HAP-1 (cell line): ENCODE measurements around the gene SLX4IP.

Experiments used
- DNase-seq, 2 experiments: peaks; one replicate each; pipeline ENCODE4 v3.0.0-alpha.2; 2016 to 2020; ENCODE audit warnings: low spot score in 2 of 2
- H3K27me3 ChIP-seq: fragments of 250-450 bp; sonication (Bioruptor Pico); 2 replicates; pipeline ENCODE4 v1.5.1; 2020; ENCODE audit warnings: low read depth, mild to moderate bottlenecking, moderate library complexity
- H3K36me3 ChIP-seq: fragments of 250-450 bp; sonication (Bioruptor Pico); replicated peaks from 2 replicates; pipeline ENCODE4 v1.5.1; 2020; ENCODE audit warnings: mild to moderate bottlenecking
- H3K4me1 ChIP-seq: fragments of 250-450 bp; sonication (Bioruptor Pico); 2 replicates; pipeline ENCODE4 v1.5.1; 2020; ENCODE audit warnings: mild to moderate bottlenecking
- H3K4me3 ChIP-seq: fragments of 250-450 bp; sonication (Bioruptor Pico); 2 replicates; pipeline ENCODE4 v1.5.1; 2020; ENCODE audit warnings: mild to moderate bottlenecking, moderate library complexity
- H3K9me3 ChIP-seq: fragments of 250-450 bp; sonication (Bioruptor Pico); 2 replicates; pipeline ENCODE4 v1.5.1; 2020; ENCODE audit warnings: mild to moderate bottlenecking, moderate library complexity
- in situ Hi-C: fragments of 300-500 bp; cut with MboI; formaldehyde crosslinking; loops from 3 replicates; pipeline ENCODE4 v1.14.3; 2020; ENCODE audit warnings: low sequenced_read_pairs, inconsistent platforms, mixed read lengths

The SLX4IP gene

DNA sequence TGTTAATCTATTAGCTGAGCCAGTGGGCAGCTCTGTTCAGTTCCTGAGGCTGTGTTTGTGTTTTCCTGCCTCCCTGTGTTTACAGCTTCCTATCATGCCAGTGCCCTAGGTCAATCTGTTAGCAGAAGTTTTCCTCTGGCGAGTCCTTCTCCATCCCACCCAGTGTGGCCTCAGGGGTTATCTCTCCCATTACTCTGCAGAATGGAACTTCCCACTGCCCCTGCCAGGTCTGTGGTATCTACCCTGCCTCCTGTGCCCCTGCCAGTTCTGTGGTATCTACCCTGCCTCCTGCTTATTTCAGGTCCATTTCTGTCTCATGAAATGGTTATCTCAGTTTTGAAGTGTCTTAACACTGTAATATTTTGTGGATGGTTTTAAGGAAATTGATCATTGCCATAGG lies 63.1 kb downstream of the SLX4IP start:
- H3K9me3 ChIP-seq, result no peaks in the 10 kb centered on the region
- in situ Hi-C loops, result no loop called here
- no peak for DNase-seq
- peaks cover 6% of the 10 kb centered on the region; the same call in 1 of the 2 replicates for H3K4me1 ChIP-seq
- H3K27me3 ChIP-seq, result no peaks in the 10 kb centered on the region
- H3K4me3 ChIP-seq, result no peak overlapping the region
- no peaks in the 10 kb centered on the region for H3K36me3 ChIP-seq

DNA sequence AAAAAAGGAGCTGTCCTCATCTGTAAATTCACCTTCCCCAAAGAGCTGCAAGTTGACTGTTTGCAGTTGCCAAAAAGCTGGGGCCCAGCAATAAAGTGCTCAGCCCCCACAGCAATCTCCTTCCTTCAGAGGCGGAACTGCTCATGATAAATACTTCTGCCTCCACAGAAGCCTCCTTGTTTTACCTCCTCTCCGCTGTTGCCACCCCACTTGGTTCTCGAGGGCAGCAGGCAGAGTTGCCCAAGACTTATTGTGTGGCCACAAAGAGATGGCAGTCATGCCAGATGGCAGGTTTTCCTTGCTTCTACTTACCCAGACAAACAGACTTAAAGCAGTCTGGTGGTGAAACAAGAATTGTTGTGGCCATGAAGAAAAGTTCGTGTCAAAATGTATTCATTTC lies 66.3 kb downstream of the SLX4IP start:
- DNase-seq, result no peak
- Histone ChIP-seq H3K9me3 (no peaks in the 10 kb centered on the region), H3K36me3 (no peaks in the 10 kb centered on the region), H3K27me3 (no peaks in the 10 kb centered on the region), H3K4me1 (peaks cover 6% of the 10 kb centered on the region; the same call in 1 of the 2 replicates), H3K4me3 (no peak overlapping the region)
- in situ Hi-C loops, result no loop called here

DNA sequence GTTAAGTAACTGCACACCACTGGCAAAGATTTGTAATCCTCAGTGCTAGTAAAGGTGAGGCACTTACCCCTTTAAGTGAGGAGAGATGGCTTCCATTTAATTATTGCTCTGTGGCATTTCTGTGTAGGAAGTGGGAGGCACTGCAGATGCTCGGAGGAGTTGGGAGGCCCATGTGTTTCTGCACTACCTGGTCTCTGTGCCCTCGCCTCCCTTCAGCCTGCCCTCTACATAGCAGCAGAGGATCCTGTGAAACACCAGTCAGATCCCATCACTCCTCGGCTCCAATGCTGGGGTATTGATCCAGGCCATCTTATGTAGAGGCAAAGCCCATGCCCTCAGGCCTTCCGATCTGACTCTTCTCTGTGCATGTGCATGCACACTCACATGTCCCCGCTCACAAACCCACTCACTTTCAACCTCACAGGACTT lies 67.0 kb downstream of the SLX4IP start:
- H3K9me3 ChIP-seq, result no peaks in the 10 kb centered on the region
- no peaks in the 10 kb centered on the region for H3K27me3 ChIP-seq
- H3K36me3 ChIP-seq, result no peaks in the 10 kb centered on the region
- no peak for DNase-seq
- in situ Hi-C loops, result no loop called here
- 0 out of 2 replicates have a peak, but pooled peaks cover 3% of the 10 kb centered on the region for H3K4me1 ChIP-seq
- no peak overlapping the region for H3K4me3 ChIP-seq

DNA sequence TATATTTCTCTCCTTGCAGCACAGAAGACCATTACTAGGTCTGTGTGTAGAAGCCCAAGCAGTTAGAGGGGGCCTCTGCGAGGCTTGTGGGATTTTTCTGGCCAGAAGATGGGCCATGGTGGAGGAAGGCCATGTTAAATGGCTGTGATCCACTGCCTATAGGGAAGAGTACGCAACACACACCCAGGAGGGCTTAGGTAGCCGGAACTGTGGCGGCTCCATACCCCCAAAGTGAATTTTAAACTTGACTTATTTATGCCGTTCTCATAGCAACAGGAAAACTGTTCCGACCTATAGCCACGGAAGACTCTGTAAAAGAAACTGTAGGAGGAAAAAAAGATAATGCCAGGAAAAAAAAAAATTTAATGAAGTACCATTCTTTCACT lies 69.5 kb downstream of the SLX4IP start:
- in situ Hi-C loops, result no loop called here

DNA sequence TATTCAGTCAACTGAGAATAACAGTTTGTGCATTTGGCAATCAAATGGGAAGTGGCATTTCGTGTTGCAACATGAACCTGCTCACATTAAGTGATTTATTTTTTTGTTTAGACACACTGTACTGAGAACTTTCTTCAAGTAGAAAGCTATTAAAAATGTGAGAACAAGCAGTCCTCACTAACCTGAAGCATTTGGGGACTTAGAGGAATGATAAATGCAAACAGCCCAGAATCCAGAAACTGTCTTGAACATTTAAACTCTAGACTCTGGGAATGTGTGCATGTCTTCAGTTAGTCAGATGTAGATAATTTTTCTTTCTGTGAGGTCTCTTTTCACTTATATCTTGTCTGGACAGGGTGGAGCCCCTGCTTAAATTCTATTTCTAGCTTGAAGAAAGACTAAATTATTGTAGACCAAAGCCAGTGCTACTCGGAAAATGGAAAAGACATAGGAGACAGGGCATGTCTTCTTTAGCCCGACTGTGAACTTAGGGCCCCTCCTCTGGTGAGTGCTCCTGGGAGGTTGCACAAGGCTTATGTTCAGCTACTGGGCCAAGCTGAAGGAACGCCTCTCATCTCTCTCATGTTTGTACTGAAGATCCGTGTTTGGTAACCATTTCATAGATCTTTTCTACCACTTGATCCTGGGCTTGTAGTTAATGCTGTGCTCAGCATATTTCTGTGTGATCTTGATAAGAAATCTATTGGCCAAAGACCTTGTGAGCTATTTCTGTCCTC lies 70.1 kb downstream of the SLX4IP start:
- no peaks in the 10 kb centered on the region for H3K27me3 ChIP-seq
- 0 out of 2 replicates have a peak, but pooled peaks cover 3% of the 10 kb centered on the region for H3K4me1 ChIP-seq
- no peaks in the 10 kb centered on the region for H3K9me3 ChIP-seq
- no peak overlapping the region for H3K4me3 ChIP-seq
- no peaks in the 10 kb centered on the region for H3K36me3 ChIP-seq
- no peak for DNase-seq
- in situ Hi-C loops, result no loop called here

More for the DNA sequence above, 69.5 kb downstream of the SLX4IP start:
- no peaks in the 10 kb centered on the region for H3K36me3 ChIP-seq
- H3K4me1 ChIP-seq, result 0 out of 2 replicates have a peak, but pooled peaks cover 3% of the 10 kb centered on the region
- H3K9me3 ChIP-seq, result no peaks in the 10 kb centered on the region
- no peak overlapping the region for H3K4me3 ChIP-seq
- H3K27me3 ChIP-seq, result no peaks in the 10 kb centered on the region
- no peak for DNase-seq

DNA sequence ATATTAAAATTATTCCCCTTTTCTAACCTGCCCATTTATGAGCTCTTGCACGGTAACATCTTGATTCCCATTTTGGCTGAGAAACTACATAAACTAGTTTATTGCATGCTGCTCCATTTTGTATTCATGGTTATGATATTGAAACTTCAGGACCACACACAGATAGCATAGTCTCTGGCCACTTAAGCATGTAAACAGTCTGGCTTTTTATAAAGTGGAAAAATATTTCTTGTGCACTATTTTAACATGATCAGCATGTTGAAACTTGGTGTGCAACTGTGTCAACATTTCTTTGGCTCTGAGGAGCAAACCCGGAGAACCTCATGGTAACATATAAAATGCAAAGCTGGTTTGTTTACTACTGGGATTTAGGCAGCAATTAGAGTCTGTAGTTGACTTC lies 70.7 kb downstream of the SLX4IP start:
- 0 out of 2 replicates have a peak, but pooled peaks cover 3% of the 10 kb centered on the region for H3K4me1 ChIP-seq
- no peak overlapping the region for H3K4me3 ChIP-seq
- no peak for DNase-seq
- in situ Hi-C loops, result no loop called here
- no peaks in the 10 kb centered on the region for H3K36me3 ChIP-seq
- H3K27me3 ChIP-seq, result no peaks in the 10 kb centered on the region
- no peaks in the 10 kb centered on the region for H3K9me3 ChIP-seq

DNA sequence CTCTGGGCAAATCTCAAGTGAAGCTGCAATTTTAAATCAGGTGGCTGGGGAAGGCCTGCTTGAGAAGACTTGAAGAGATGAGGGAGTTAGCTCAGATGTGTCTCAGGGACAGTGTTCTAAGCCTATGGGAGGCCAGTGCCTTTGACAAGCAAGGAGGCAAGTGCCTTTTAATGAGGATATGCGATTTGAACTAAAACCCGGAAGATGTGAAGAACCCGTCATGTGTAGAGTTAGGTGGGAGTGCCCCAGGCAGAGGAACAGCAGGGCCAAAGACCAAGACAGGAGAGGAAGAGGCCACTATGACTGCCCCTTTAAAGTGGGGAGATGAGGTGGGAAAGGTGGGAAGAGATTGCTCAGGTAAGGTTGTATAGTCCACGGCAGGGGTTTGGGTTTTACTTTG lies 71.9 kb downstream of the SLX4IP start:
- in situ Hi-C loops, result no loop called here
- peaks cover 10% of the 10 kb centered on the region for H3K4me1 ChIP-seq
- H3K4me3 ChIP-seq, result no peak overlapping the region
- H3K27me3 ChIP-seq, result no peaks in the 10 kb centered on the region
- H3K9me3 ChIP-seq, result no peaks in the 10 kb centered on the region
- no peaks in the 10 kb centered on the region for H3K36me3 ChIP-seq
- DNase-seq, result no peak

DNA sequence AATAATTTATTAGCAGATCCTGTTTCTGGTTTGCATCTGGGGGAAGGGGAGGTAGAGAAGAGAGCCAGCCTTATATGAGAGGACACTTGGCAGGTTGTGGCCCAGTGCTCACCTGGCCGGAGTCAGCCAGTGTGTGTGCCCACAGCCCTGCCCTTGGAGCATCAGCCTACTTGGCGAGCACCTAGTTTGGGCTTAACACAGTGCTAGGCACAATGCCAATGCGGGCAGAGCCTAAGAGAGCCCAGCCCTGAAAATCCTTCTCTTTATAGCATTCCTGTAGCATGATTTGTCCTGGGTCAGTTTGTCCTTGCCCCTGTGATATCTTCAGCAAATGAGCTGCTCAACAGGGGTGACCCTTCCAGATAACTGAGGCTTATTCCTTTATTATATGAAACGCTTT lies 73.0 kb downstream of the SLX4IP start:
- no peak overlapping the region for H3K4me3 ChIP-seq
- peaks cover 11% of the 10 kb centered on the region for H3K4me1 ChIP-seq
- H3K9me3 ChIP-seq, result no peaks in the 10 kb centered on the region
- H3K27me3 ChIP-seq, result no peaks in the 10 kb centered on the region
- no peaks in the 10 kb centered on the region for H3K36me3 ChIP-seq
- DNase-seq, result no peak
- in situ Hi-C loops, result no loop called here

DNA sequence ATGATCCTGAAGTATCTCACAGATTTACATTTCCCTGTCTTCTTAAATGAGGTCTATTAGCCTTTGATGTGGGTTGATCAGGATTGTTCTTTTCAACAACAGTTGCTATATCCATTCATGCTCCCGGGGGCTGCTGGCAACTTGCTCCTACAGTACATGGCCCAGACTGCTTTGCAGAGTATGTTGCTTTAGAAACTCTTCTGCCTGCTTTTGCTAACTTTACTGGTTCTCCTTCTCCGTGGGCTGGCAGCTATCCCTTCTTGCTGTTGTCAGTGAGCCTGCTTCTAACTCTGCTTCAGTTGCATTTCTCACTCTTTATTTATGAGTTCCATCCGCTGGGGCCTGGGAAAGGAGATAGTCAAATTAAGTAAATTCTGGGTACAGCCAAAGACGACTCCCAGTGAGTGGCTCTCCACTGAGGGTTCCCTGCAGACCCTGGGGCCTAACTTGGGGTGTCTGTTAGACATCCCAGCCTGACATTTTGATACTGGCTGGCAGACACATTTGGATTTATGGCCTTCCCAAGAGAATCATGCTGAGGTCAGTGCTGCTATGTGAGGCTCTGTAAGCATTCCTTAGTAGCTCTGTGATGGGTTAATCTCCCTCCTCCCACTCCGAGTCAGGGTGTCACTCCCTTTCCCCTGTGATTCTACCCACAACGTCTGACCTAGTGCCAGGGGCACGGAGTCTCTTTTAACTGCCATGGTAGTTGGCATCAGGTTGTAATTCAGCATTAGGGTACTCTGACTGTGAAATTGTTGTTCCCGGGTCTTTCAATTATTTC lies 73.6 kb downstream of the SLX4IP start:
- Histone ChIP-seq H3K27me3 (no peaks in the 10 kb centered on the region), H3K36me3 (no peaks in the 10 kb centered on the region), H3K9me3 (no peaks in the 10 kb centered on the region), H3K4me1 (peaks cover 11% of the 10 kb centered on the region), H3K4me3 (no peak overlapping the region)
- in situ Hi-C loops, result no loop called here
- no peak for DNase-seq

DNA sequence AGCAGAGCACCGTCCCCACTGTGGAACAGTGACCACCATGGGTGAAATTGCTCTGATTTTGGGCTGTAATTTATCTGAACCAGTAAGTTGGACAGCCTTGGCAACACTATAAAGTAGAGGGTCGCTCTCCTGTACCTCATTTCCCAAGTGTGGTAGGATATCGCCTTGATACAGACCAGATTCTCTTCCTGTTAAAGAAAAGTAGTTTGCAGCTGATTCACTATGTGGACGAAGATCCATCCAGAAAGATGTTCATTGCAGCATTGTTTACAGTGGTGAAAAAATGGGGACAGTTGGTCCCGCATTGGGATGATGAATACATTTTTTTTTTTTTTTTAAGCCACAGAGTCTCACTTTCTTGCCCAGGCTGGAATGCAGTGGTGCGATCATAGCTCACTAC lies 74.3 kb downstream of the SLX4IP start:
- Histone ChIP-seq H3K36me3 (no peaks in the 10 kb centered on the region), H3K9me3 (no peaks in the 10 kb centered on the region), H3K27me3 (no peaks in the 10 kb centered on the region), H3K4me1 (peaks cover 11% of the 10 kb centered on the region), H3K4me3 (no peak overlapping the region)
- DNase-seq, result no peak
- in situ Hi-C loops, result no loop called here

DNA sequence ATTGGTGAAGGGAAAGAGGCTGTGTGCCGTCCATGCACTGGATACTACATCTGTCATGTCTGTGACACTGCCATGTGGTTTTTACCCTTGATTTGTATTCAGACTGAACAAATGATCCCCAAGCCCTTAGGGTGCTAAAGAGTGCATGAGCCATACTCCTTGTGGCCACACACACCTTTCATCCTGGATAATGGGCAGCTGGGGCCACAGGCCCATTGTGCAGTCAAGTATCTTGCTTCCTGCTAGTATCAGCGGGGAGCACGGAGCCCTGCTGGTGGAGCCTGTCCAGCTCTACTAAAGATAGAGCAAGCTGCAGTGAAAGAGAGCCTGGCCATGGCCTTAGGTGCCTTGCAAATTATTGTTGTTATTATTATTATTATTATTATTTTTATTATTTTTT lies 75.1 kb downstream of the SLX4IP start:
- no peaks in the 10 kb centered on the region for H3K27me3 ChIP-seq
- no peaks in the 10 kb centered on the region for H3K36me3 ChIP-seq
- no peak for DNase-seq
- in situ Hi-C loops, result no loop called here
- H3K9me3 ChIP-seq, result no peaks in the 10 kb centered on the region
- H3K4me1 ChIP-seq, result peaks cover 11% of the 10 kb centered on the region
- H3K4me3 ChIP-seq, result no peak overlapping the region

DNA sequence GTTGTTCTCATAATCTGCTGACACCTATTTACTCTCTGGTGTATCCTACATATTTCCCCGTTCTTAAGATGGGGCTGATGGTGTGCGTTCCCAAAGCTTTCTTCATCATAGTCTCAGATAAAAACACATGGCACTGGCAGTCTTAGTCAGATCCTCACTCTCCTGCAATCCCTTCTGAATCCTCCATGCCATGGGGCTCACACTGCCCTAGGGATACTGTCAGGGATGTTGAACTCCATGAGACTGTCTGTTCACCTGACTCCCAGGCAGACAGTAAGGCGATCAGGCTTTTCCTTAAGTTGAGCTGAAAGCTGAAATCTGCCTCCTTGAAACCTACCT lies 76.0 kb downstream of the SLX4IP start:
- H3K27me3 ChIP-seq, result no peaks in the 10 kb centered on the region
- no peak for DNase-seq
- in situ Hi-C loops, result no loop called here
- H3K4me1 ChIP-seq, result peaks cover 11% of the 10 kb centered on the region
- H3K36me3 ChIP-seq, result no peaks in the 10 kb centered on the region
- no peaks in the 10 kb centered on the region for H3K9me3 ChIP-seq
- no peak overlapping the region for H3K4me3 ChIP-seq

DNA sequence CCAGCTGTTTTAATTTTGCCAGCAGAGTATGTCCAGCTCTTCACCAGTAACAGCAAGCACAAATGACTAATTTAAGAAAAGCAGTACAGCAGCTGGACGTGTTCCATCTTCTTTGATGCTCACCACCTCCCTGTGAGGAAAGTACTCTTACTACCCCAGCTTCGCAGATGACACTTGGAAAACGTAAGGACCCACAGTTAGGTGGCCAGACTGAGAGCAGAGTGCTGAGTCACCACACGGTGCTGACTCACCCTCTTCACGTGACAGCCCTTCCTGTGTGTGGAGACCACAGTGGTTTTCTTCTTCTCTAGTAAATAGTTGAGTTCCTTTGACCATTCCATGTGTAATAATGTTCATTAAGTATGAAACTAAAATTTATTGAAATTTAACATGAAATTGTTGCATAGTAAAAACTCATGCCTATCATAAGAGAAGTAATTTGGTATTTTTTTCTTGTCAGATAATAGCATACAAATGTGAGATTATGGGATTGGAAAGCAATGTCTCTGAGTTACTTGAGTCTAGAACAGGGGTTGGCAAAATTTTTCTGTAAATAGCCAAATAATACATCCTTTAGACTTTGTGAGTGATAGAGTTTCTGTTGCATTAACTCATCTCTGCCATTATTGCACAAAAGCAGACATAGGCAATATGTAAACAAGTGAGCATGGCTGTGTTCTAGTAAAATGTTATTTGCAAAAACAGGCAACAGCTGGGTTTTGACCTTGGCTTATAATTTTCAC lies 76.6 kb downstream of the SLX4IP start:
- peaks cover 11% of the 10 kb centered on the region for H3K4me1 ChIP-seq
- no peaks in the 10 kb centered on the region for H3K9me3 ChIP-seq
- H3K27me3 ChIP-seq, result no peaks in the 10 kb centered on the region
- H3K36me3 ChIP-seq, result no peaks in the 10 kb centered on the region
- DNase-seq, result peak; percentile 31 to 55
- no peak overlapping the region for H3K4me3 ChIP-seq
- in situ Hi-C loops, result no loop called here

DNA sequence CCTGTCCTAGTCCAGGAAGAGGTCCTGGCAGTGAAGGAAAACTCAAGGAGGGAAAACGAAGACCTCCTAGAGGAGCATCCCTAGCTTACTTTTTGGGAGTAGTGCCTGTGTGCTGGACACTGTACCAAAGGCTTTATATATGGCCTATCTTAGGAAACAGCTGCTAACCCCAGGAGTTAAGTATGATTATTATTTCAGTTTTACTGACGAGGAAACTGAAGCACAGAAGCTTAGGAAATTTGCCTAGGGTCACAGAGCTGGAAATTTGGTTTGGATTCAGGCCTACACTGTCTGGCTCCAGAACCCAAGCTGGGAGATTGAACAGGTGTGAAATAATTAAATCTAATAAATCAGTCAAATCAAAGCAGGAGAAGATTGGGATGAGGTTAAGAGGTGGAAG lies 78.0 kb downstream of the SLX4IP start:
- no peaks in the 10 kb centered on the region for H3K9me3 ChIP-seq
- no peak for DNase-seq
- in situ Hi-C loops, result no loop called here
- no peaks in the 10 kb centered on the region for H3K36me3 ChIP-seq
- no peak overlapping the region for H3K4me3 ChIP-seq
- H3K27me3 ChIP-seq, result no peaks in the 10 kb centered on the region
- peaks cover 11% of the 10 kb centered on the region for H3K4me1 ChIP-seq
